Sigmoid colon (tissue), 4 donors: ENCODE data around the gene SEMA4B.

Source experiments
- POLR2A ChIP-seq, 2 donors: fragments of 450-650 bp; IDR thresholded peaks; one replicate each; pipeline ENCODE4 v1.6.1; 2016; ENCODE audit warnings: antibody characterized with exemption in 2 of 2, mild to moderate bottlenecking in 2 of 2, moderate library complexity in 2 of 2
- POLR2AphosphoS5 ChIP-seq, 4 donors: sonication (generic); formaldehyde crosslinking; IDR thresholded peaks; one replicate each; pipeline ENCODE4 v1.6.1; 2017; ENCODE audit warnings: antibody characterized with exemption in 4 of 4
- TF ChIP-seq, protein P1 (sequence below), 4 experiments: fragments of 450-650 bp in 3 of 4; fragments of 200-600 bp in 1 of 4; IDR thresholded peaks; one replicate each; pipeline ENCODE4 v1.5.1; 2016 to 2019; ENCODE audit warnings: antibody characterized with exemption in 4 of 4, mild to moderate bottlenecking in 3 of 4, moderate library complexity in 2 of 4

DNA sequence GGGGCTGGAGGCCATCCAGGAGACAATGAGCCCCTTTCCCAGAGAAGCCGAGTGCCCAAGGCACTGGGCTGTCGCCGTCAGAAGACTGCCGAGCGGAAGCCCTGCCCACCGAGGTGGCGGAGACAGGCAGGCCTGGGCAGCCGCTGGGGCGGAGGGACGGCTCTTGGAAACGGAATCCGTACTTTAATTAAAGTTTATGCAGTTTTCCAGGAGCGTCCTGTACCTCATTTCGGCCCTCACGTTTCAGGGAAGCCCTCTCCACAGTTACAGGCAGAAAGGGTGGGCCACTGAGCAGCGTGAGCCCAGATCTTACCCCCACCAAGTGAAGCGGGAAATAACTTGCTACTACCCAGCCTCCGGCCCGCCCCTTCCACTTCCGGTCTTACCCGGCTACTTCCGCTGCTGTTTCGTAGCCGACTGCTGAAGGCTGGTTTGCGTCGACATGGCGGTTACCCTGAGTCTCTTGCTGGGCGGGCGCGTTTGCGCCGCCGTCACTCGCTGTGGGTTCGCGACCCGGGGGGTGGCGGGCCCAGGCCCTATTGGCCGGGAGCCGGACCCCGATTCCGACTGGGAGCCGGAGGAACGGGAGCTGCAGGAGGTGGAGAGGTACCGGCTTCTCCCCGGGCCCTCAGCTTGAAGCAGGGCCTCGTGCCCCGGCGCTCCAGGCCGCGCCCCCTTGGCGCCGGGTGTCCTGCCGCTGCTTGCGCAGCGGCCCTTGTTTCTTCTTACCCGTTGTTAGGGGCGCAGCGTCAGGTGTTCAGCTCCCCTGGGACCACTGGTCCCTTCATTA, 64.3 kb downstream of the SEMA4B start, which contains the start of gene NGRN:
- TF ChIP-seq, protein P1, sequence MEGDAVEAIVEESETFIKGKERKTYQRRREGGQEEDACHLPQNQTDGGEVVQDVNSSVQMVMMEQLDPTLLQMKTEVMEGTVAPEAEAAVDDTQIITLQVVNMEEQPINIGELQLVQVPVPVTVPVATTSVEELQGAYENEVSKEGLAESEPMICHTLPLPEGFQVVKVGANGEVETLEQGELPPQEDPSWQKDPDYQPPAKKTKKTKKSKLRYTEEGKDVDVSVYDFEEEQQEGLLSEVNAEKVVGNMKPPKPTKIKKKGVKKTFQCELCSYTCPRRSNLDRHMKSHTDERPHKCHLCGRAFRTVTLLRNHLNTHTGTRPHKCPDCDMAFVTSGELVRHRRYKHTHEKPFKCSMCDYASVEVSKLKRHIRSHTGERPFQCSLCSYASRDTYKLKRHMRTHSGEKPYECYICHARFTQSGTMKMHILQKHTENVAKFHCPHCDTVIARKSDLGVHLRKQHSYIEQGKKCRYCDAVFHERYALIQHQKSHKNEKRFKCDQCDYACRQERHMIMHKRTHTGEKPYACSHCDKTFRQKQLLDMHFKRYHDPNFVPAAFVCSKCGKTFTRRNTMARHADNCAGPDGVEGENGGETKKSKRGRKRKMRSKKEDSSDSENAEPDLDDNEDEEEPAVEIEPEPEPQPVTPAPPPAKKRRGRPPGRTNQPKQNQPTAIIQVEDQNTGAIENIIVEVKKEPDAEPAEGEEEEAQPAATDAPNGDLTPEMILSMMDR (IDR thresholded peaks at IDR 0.05): no peak
- TF ChIP-seq POLR2A (IDR thresholded peaks at IDR 0.05) (peak; percentile 66 to 93), POLR2AphosphoS5 (IDR thresholded peaks at IDR 0.05) (peak; percentile 93 to 95 (median 94))
